Nephron (organoid): ENCODE results near the gene MKNK2.
A peak's percentile ranks its signal among the peaks of the same experiment; 100 is the strongest.

ENCODE experiments used
- H3K27ac Mint-ChIP-seq, 3 experiments: 2 replicates each; pipeline ENCODE4 v1.8.0; 2020; ENCODE audit warnings: mixed read lengths in 3 of 3, mild to moderate bottlenecking in 2 of 3, moderate library complexity in 1 of 3
- H3K27me3 Mint-ChIP-seq: 2 replicates; pipeline ENCODE4 v1.8.0; 2021; ENCODE audit warnings: low read depth, mild to moderate bottlenecking, moderate library complexity, mixed read lengths
- H3K36me3 Mint-ChIP-seq: 2 replicates; pipeline ENCODE4 v1.8.0; 2020; ENCODE audit warnings: low read depth, mixed read lengths
- H3K4me1 Mint-ChIP-seq: 2 replicates; pipeline ENCODE4 v1.8.0; 2020; ENCODE audit warnings: mixed read lengths
- H3K4me3 Mint-ChIP-seq, 3 experiments: 2 replicates each; pipeline ENCODE4 v1.8.0; 2020; ENCODE audit warnings: mild to moderate bottlenecking in 3 of 3, mixed read lengths in 3 of 3, moderate library complexity in 2 of 3
- H3K9me3 Mint-ChIP-seq: 2 replicates; pipeline ENCODE4 v1.8.0; 2020; ENCODE audit warnings: mixed read lengths
- CTCF ChIP-seq, 3 experiments: fragments of 200-600 bp; sonication (generic); IDR thresholded peaks; one replicate each; pipeline ENCODE4 v1.5.0; 2021; ENCODE audit warnings: antibody characterized with exemption in 3 of 3; ENCODE audit not compliant: unreplicated experiment in 3 of 3

MKNK2 gene

GRCh38 chr19:2064395-2064787 lies 13.3 kb upstream of the MKNK2 start:
- H3K27ac Mint-ChIP-seq = peak overlapping the region in 2 of 3 experiments; percentile 58 to 70
- no peaks in the 10 kb centered on the region for H3K36me3 Mint-ChIP-seq

GRCh38 chr19:2063824-2064223 lies 12.8 kb upstream of the MKNK2 start:
- no peaks in the 10 kb centered on the region for H3K27me3 Mint-ChIP-seq
- peaks cover 27% of the 10 kb centered on the region for H3K4me1 Mint-ChIP-seq
- no peaks in the 10 kb centered on the region for H3K36me3 Mint-ChIP-seq
- no peaks in the 10 kb centered on the region for H3K9me3 Mint-ChIP-seq
- peak overlapping the region; percentile 54 to 71 (median 58) for H3K4me3 Mint-ChIP-seq
- peak overlapping the region; percentile 33 to 86 (median 85) for H3K27ac Mint-ChIP-seq
- no peak for TF ChIP-seq CTCF (IDR thresholded peaks at IDR 0.05; ENCODE audit: unreplicated experiment in 3 of 3)

More at GRCh38 chr19:2064395-2064787, 13.3 kb upstream of the MKNK2 start:
- H3K4me3 Mint-ChIP-seq = peak overlapping the region in 1 of 3 experiments; percentile 27
- no peaks in the 10 kb centered on the region for H3K27me3 Mint-ChIP-seq
- no peak for TF ChIP-seq CTCF (IDR thresholded peaks at IDR 0.05; ENCODE audit: unreplicated experiment in 3 of 3)
- H3K4me1 Mint-ChIP-seq = peaks cover 22% of the 10 kb centered on the region
- H3K9me3 Mint-ChIP-seq = no peaks in the 10 kb centered on the region

- Mint-ChIP-seq H3K4me3 (peak overlapping the region; percentile 86 to 96 (median 94)), H3K27me3 (no peaks in the 10 kb centered on the region), H3K9me3 (no peaks in the 10 kb centered on the region), H3K27ac (peak overlapping the region; percentile 98 to 100 (median 99)), H3K4me1 (peaks cover 27% of the 10 kb centered on the region), H3K36me3 (no peaks in the 10 kb centered on the region)
- no peak for TF ChIP-seq CTCF (IDR thresholded peaks at IDR 0.05; ENCODE audit: unreplicated experiment in 3 of 3)
These were observed 11.7 kb upstream of the MKNK2 start for GRCh38 chr19:2062770-2063169.

GRCh38 chr19:2062389-2062729 lies 11.3 kb upstream of the MKNK2 start:
- no peaks in the 10 kb centered on the region for H3K36me3 Mint-ChIP-seq
- TF ChIP-seq CTCF (IDR thresholded peaks at IDR 0.05; ENCODE audit: unreplicated experiment in 3 of 3) = no peak
- no peaks in the 10 kb centered on the region for H3K9me3 Mint-ChIP-seq
- H3K4me1 Mint-ChIP-seq = peaks cover 27% of the 10 kb centered on the region
- H3K27me3 Mint-ChIP-seq = no peaks in the 10 kb centered on the region
- H3K27ac Mint-ChIP-seq = peak overlapping the region; percentile 98 to 100 (median 99)
- peak overlapping the region; percentile 86 to 96 (median 94) for H3K4me3 Mint-ChIP-seq

- Mint-ChIP-seq H3K4me3 (peak overlapping the region; percentile 86 to 96 (median 94)), H3K9me3 (no peaks in the 10 kb centered on the region), H3K27me3 (no peaks in the 10 kb centered on the region), H3K4me1 (peaks cover 27% of the 10 kb centered on the region), H3K27ac (peak overlapping the region; percentile 98 to 100 (median 99)), H3K36me3 (no peaks in the 10 kb centered on the region)
- no peak for TF ChIP-seq CTCF (IDR thresholded peaks at IDR 0.05; ENCODE audit: unreplicated experiment in 3 of 3)
These were observed 10.7 kb upstream of the MKNK2 start for GRCh38 chr19:2061495-2062388.
